Tibial nerve (tissue), 4 donors: ENCODE results near the gene TRDN. TPM values are rescaled to one million over a fixed set of nuclear protein-coding genes. Genes with fewer than 3 reads are reported as not detected.

Source experiments
- DNase-seq, 2 donors: peaks; one replicate each; pipeline ENCODE4 v3.0.0-alpha.2; 2019; ENCODE audit warnings: low spot score in 2 of 2
- H3K27ac ChIP-seq, 4 donors: fragments of 200-600 bp; sonication (generic) in 3 of 4; one replicate each; pipeline ENCODE4 v1.5.1; 2017 to 2019; ENCODE audit warnings: mild to moderate bottlenecking in 1 of 4
- H3K27me3 ChIP-seq, 2 donors: fragments of 200-600 bp; sonication (generic) in 1 of 2; one replicate each; pipeline versions ENCODE4 v1.5.1 to v1.6.0; 2017 to 2019
- H3K36me3 ChIP-seq, 3 donors: fragments of 200-600 bp; sonication (generic); one replicate each; pipeline ENCODE4 v1.5.1; 2018 to 2019
- H3K4me1 ChIP-seq, 4 donors: fragments of 200-600 bp; sonication (generic) in 3 of 4; one replicate each; pipeline ENCODE4 v1.5.1; 2017 to 2019
- H3K4me3 ChIP-seq, 4 donors: fragments of 200-600 bp; sonication (generic) in 3 of 4; one replicate each; pipeline ENCODE4 v1.5.1; 2017 to 2019; ENCODE audit warnings: mild to moderate bottlenecking in 1 of 4, moderate library complexity in 1 of 4
- H3K9me3 ChIP-seq, 4 donors: fragments of 200-600 bp; sonication (generic) in 3 of 4; one replicate each; pipeline ENCODE4 v1.5.1; 2017 to 2019
- CTCF ChIP-seq, 5 experiments: fragments of 200-600 bp in 3 of 5; fragments of 450-650 bp in 2 of 5; sonication (generic) in 3 of 5; IDR thresholded peaks; one replicate each; pipeline ENCODE4 v1.5.1; 2016 to 2019; ENCODE audit warnings: antibody characterized with exemption in 5 of 5, mild to moderate bottlenecking in 3 of 5, moderate library complexity in 2 of 5
- EP300 ChIP-seq, 2 donors: sonication (generic); formaldehyde crosslinking; IDR thresholded peaks; one replicate each; pipeline ENCODE4 v1.6.1; 2017; ENCODE audit warnings: antibody characterized with exemption in 2 of 2, mild to moderate bottlenecking in 1 of 2
- POLR2A ChIP-seq, 2 donors: fragments of 450-650 bp; IDR thresholded peaks; one replicate each; pipeline ENCODE4 v1.6.1; 2017; ENCODE audit warnings: antibody characterized with exemption in 2 of 2, mild to moderate bottlenecking in 2 of 2, moderate library complexity in 2 of 2
- WGBS, 2 donors: methylation state at CpG; one replicate each; pipeline ENCODE4 v1.1.5; 2018; 5-methylcytosine and 5-hydroxymethylcytosine counted together
- total RNA-seq, 4 donors: library from RNA; depleted of rRNA; stranded (reverse); fragments of >200 nt; gene quantifications; one replicate each; pipeline ENCODE4 v1.1.0, GENCODE V29; 2016

Gene TRDN
- total RNA-seq, 4 donors from 2014 or later = 0.30 to 0.59 TPM; not detected in 2

- Histone ChIP-seq H3K27ac (no peak overlapping the region), H3K36me3 (no peaks in the 10 kb centered on the region), H3K9me3 (no peaks in the 10 kb centered on the region), H3K4me3 (no peak overlapping the region), H3K27me3 (no peaks in the 10 kb centered on the region), H3K4me1 (peaks cover 0 to 23% (median 0%) of the 10 kb centered on the region in 4 donors)
- 85 to 88% methylated on average over 2 of the region's 2 CpGs for WGBS, 2 donors
- no peak for TF ChIP-seq POLR2A (IDR thresholded peaks at IDR 0.05)
- TF ChIP-seq EP300 (IDR thresholded peaks at IDR 0.05) = no peak
- TF ChIP-seq CTCF (IDR thresholded peaks at IDR 0.05) = no peak
- DNase-seq = no peak
Observed at GRCh38 chr6:123550052-123550617, 86.6 kb downstream of the TRDN start.

GRCh38 chr6:123549476-123549875 is 87.3 kb downstream of the TRDN start:
- TF ChIP-seq CTCF (IDR thresholded peaks at IDR 0.05) (no peak), POLR2A (IDR thresholded peaks at IDR 0.05) (no peak), EP300 (IDR thresholded peaks at IDR 0.05) (no peak)
- H3K27me3 ChIP-seq = no peaks in the 10 kb centered on the region

GRCh38 chr6:123547216-123547978 is 89.4 kb downstream of the TRDN start:
- TF ChIP-seq CTCF (IDR thresholded peaks at IDR 0.05) (no peak), EP300 (IDR thresholded peaks at IDR 0.05) (no peak), POLR2A (IDR thresholded peaks at IDR 0.05) (no peak)
- no peak overlapping the region for H3K27ac ChIP-seq

More at GRCh38 chr6:123549476-123549875, 87.3 kb downstream of the TRDN start:
- Histone ChIP-seq H3K4me1 (peaks cover 0 to 23% (median 0%) of the 10 kb centered on the region in 4 donors), H3K36me3 (no peaks in the 10 kb centered on the region), H3K4me3 (no peak overlapping the region), H3K27ac (no peak overlapping the region), H3K9me3 (no peaks in the 10 kb centered on the region)
- no peak for DNase-seq

GRCh38 chr6:123546537-123546936 is 90.2 kb downstream of the TRDN start:
- no peak for TF ChIP-seq CTCF (IDR thresholded peaks at IDR 0.05)
- no peak for TF ChIP-seq POLR2A (IDR thresholded peaks at IDR 0.05)
- TF ChIP-seq EP300 (IDR thresholded peaks at IDR 0.05) = no peak
- no peak overlapping the region for H3K27ac ChIP-seq
- H3K4me3 ChIP-seq = no peak overlapping the region
- no peaks in the 10 kb centered on the region for H3K36me3 ChIP-seq
- WGBS, 2 donors = 96% methylated on average over 2 of the region's 2 CpGs
- H3K4me1 ChIP-seq = peaks cover 0 to 13% (median 0%) of the 10 kb centered on the region in 4 donors
- no peaks in the 10 kb centered on the region for H3K27me3 ChIP-seq
- H3K9me3 ChIP-seq = no peaks in the 10 kb centered on the region
- no peak for DNase-seq

More at GRCh38 chr6:123547216-123547978, 89.4 kb downstream of the TRDN start:
- Histone ChIP-seq H3K27me3 (no peaks in the 10 kb centered on the region), H3K4me3 (no peak overlapping the region), H3K4me1 (peaks cover 0 to 21% (median 0%) of the 10 kb centered on the region in 4 donors), H3K9me3 (no peaks in the 10 kb centered on the region), H3K36me3 (no peaks in the 10 kb centered on the region)
- no peak for DNase-seq

GRCh38 chr6:123541462-123541861 is 95.3 kb downstream of the TRDN start:
- H3K4me3 ChIP-seq = no peak overlapping the region
- WGBS, 2 donors = 90 to 95% methylated on average over 4 of the region's 4 CpGs
- H3K27ac ChIP-seq = no peak overlapping the region
- no peaks in the 10 kb centered on the region for H3K27me3 ChIP-seq
- H3K4me1 ChIP-seq = no peaks in the 10 kb centered on the region
- TF ChIP-seq POLR2A (IDR thresholded peaks at IDR 0.05) = no peak
- no peak for TF ChIP-seq CTCF (IDR thresholded peaks at IDR 0.05)
- no peak for TF ChIP-seq EP300 (IDR thresholded peaks at IDR 0.05)
- H3K36me3 ChIP-seq = no peaks in the 10 kb centered on the region
- H3K9me3 ChIP-seq = no peaks in the 10 kb centered on the region
- DNase-seq = no peak
